ENCODE measurements around the gene NFIX. TPM values are rescaled to one million over a fixed set of nuclear protein-coding genes. Genes with fewer than 3 reads are reported as not detected.
"Not testable (repeated sequence)": the region's sequence is repeated elsewhere in the genome, so short reads cannot be mapped to it uniquely, and the experiment has no call there.

NFIX gene
- total and polyA plus RNA-seq, 12 donors = 1.3 to 72.8 (median 28.6) TPM

DNA sequence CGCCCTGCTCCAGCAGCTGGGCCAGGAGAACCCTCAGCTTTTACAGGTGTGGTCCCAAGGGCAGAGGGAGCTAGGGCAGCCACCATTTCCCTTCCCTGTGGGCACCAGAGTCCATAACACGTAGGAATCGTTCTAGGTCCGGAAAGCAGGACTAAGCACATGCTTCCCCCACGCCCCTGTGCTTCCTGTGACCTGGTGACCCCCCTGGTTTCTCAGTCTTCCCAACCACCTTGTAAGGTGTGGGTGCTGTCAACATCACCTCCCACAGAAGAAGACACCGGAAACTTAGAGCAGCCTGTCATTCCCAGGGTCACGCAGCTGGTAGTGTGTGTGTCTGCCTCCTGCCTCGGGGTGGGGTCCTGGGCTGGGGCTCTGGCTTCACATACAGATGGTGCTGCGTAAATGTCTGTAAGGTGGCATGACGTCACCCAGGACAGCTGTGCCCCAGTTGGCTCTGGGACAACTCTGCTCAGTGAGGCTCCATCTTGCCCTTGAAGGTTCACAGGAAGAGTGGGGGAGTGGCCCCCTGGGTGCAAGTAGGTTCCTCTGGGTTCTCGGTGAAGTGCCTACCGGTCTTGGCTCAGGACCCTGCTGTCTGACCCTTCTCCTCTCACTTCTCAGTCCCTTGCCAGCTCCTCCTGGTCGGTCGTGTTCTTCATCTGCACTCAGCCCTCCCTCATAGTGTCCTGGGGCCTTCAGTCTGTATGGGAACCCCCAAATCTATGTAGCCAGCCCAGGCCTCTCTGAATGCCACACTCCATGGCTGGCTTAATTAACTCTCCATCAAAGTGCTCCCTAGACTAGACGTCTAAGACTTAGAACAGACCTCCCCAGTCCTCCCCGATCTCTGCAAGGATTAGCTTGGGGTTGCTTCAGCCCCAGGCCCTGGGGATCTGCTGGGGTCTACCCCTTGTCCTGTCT is 45.7 kb upstream of the NFIX start:
- DNase-seq = peak in 1 of 7 donors; percentile 35
- Histone ChIP-seq H3K27me3 (no peaks in the 10 kb centered on the region), H3K36me3 (replicated peaks in 1 of 2) (peaks cover 0 to 69% of the 10 kb centered on the region in 2 donors), H3K9me3 (replicated peaks in 1 of 3) (no peaks in the 10 kb centered on the region), H3K4me3 (no peak overlapping the region), H3K27ac (no peak overlapping the region), H3K4me1 (replicated peaks in 1 of 2) (peaks cover 15 to 41% of the 10 kb centered on the region in 2 donors)
- TF ChIP-seq, protein P1, sequence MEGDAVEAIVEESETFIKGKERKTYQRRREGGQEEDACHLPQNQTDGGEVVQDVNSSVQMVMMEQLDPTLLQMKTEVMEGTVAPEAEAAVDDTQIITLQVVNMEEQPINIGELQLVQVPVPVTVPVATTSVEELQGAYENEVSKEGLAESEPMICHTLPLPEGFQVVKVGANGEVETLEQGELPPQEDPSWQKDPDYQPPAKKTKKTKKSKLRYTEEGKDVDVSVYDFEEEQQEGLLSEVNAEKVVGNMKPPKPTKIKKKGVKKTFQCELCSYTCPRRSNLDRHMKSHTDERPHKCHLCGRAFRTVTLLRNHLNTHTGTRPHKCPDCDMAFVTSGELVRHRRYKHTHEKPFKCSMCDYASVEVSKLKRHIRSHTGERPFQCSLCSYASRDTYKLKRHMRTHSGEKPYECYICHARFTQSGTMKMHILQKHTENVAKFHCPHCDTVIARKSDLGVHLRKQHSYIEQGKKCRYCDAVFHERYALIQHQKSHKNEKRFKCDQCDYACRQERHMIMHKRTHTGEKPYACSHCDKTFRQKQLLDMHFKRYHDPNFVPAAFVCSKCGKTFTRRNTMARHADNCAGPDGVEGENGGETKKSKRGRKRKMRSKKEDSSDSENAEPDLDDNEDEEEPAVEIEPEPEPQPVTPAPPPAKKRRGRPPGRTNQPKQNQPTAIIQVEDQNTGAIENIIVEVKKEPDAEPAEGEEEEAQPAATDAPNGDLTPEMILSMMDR (IDR thresholded peaks at IDR 0.05) = no peak
- no peak for TF ChIP-seq POLR2A (IDR thresholded peaks at IDR 0.05)
- intact Hi-C loops (cut with DNase I) = no loop called here
- 74 to 80% (median 75%) methylated on average over 8 to 16 of the region's 16 CpGs for WGBS, 4 donors

DNA sequence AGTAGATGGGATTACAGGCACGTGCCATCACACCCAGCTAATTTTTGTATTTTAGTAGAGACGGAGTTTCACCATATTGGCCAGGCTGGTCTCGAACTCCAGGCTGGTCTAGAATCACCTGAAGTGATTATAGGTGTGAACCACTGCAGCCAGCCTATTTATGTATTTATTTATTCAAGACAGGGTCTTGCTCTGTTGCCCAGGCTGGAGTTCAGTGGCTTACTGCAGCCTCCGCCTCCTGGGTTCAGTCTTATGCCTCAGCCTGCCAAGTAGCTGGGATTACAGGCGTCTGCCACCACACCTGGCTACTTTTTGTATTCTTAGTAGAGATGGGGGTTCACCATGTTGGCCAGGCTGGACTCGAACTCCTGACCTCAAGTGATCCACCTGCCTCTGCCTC is 43.2 kb upstream of the NFIX start:
- peaks cover 24 to 52% of the 10 kb centered on the region in 2 donors for H3K4me1 ChIP-seq (replicated peaks in 1 of 2)
- 80 to 91% (median 89%) methylated on average over 6 of the region's 6 CpGs for WGBS, 4 donors
- H3K27ac ChIP-seq = peak overlapping the region; percentile 60 to 90 (median 74)
- intact Hi-C loops (cut with DNase I); H3K27me3 ChIP-seq; H3K9me3 ChIP-seq (replicated peaks in 1 of 3); DNase-seq; H3K4me3 ChIP-seq: not testable (repeated sequence)
- H3K36me3 ChIP-seq (replicated peaks in 1 of 2) = peaks cover 0 to 68% of the 10 kb centered on the region in 2 donors

DNA sequence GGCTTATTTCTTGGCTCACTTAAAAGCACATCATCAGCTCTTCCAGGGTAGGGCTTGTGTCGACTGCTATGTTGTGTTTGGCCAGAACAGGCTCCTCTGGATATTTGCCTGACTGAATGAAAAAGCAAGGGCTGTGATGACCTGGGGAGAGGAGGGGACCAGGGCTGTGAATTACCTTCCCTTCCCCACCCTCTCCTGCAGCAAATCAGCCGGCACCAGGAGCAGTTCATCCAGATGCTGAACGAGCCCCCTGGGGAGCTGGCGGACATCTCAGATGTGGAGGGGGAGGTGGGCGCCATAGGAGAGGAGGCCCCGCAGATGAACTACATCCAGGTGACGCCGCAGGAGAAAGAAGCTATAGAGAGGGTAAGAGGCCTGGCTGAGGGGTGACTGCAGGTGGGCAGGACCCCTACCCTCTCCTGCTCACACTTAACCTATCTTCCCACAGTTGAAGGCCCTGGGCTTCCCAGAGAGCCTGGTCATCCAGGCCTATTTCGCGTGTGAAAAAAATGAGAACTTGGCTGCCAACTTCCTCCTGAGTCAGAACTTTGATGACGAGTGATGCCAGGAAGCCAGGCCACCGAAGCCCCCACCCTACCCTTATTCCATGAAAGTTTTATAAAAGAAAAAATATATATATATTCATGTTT is 42.7 kb upstream of the NFIX start:
- no peak overlapping the region for H3K4me3 ChIP-seq
- peaks cover 24 to 49% of the 10 kb centered on the region in 2 donors for H3K4me1 ChIP-seq (replicated peaks in 1 of 2)
- H3K9me3 ChIP-seq (replicated peaks in 1 of 3) = no peaks in the 10 kb centered on the region
- TF ChIP-seq, protein P1 (IDR thresholded peaks at IDR 0.05) = no peak
- no peak for TF ChIP-seq POLR2A (IDR thresholded peaks at IDR 0.05)
- DNase-seq = peak in 5 of 7 donors; percentile 64 to 80 (median 76)
- H3K27ac ChIP-seq = peak overlapping the region; percentile 60 to 90 (median 74)
- no peaks in the 10 kb centered on the region for H3K27me3 ChIP-seq
- peaks cover 0 to 68% of the 10 kb centered on the region in 2 donors for H3K36me3 ChIP-seq (replicated peaks in 1 of 2)
- intact Hi-C loops (cut with DNase I) = no loop called here
- WGBS, 4 donors = 43 to 49% (median 46%) methylated on average over 12 of the region's 12 CpGs

DNA sequence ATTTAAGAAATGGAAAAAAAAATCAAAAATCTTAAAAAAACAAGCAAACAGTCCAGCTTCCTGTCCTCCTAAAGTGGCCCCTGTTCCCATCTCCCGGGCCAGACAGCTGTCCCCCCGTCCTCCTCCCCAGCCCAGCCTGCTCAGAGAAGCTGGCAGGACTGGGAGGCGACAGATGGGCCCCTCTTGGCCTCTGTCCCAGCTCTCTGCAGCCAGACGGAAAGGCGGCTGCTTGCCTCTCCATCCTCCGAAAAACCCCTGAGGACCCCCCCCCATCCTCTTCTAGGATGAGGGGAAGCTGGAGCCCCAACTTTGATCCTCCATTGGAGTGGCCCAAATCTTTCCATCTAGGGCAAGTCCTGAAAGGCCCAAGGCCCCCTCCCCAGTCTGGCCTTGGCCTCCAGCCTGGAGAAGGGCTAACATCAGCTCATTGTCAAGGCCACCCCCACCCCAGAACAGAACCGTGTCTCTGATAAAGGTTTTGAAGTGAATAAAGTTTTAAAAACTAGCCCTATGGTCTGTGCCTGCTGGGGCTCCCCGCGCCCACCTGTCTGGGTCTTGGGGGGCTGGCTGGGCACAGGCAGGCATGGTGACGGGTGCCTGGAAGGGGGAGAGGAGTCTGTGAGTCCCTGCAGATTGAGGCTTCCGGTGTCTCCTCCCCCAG is 42.0 kb upstream of the NFIX start:
- H3K4me3 ChIP-seq = no peak overlapping the region
- 26 to 28% (median 27%) methylated on average over 6 to 11 of the region's 11 CpGs for WGBS, 4 donors
- peak overlapping the region; percentile 18 to 89 (median 84) for H3K27ac ChIP-seq
- DNase-seq = peak in 3 of 7 donors; percentile 71 to 73 (median 73)
- peaks cover 0 to 62% of the 10 kb centered on the region in 2 donors for H3K36me3 ChIP-seq (replicated peaks in 1 of 2)
- intact Hi-C loops (cut with DNase I) = no loop called here
- peaks cover 24 to 50% of the 10 kb centered on the region in 2 donors for H3K4me1 ChIP-seq (replicated peaks in 1 of 2)
- TF ChIP-seq POLR2A (IDR thresholded peaks at IDR 0.05) = no peak
- TF ChIP-seq, protein P1 (IDR thresholded peaks at IDR 0.05) = no peak
- H3K27me3 ChIP-seq = no peaks in the 10 kb centered on the region
- H3K9me3 ChIP-seq (replicated peaks in 1 of 3) = no peaks in the 10 kb centered on the region

Measured in adrenal gland (tissue), 12 donors.